H1 (cell line): ENCODE measurements around the gene CCDC127.

ENCODE experiments used
- CTCF ChIP-seq, 3 experiments: IDR thresholded peaks; 1 replicate in 2 of 3; 2 replicates in 1 of 3; pipeline versions ENCODE4 v1.5.1 to v1.6.1; 2011; ENCODE audit warnings: low read length in 3 of 3, mild to moderate bottlenecking in 3 of 3, inconsistent platforms in 2 of 3, low read depth in 1 of 3, moderate library complexity in 1 of 3; ENCODE audit not compliant: insufficient read depth in 1 of 3; ENCODE audit errors: control extremely low read depth in 1 of 3
- EGR1 ChIP-seq: IDR thresholded peaks from 2 replicates; pipeline ENCODE4 v1.6.1; 2011; ENCODE audit warnings: low read depth, low read length, borderline replicate concordance
- EP300 ChIP-seq, 2 experiments: IDR thresholded peaks; 1 replicate in 1 of 2; 2 replicates in 1 of 2; pipeline ENCODE4 v1.6.1; 2011 to 2012; ENCODE audit warnings: low read depth in 2 of 2, low read length in 2 of 2, mild to moderate bottlenecking in 2 of 2, borderline replicate concordance in 1 of 2, inconsistent platforms in 1 of 2, moderate library complexity in 1 of 2
- GTF2F1 ChIP-seq: IDR thresholded peaks from 2 replicates; pipeline ENCODE4 v1.6.1; 2012; ENCODE audit warnings: low read depth, low read length, improper control_type of control experiment, borderline replicate concordance

GRCh38 chr5:153256-153655 is 64.7 kb downstream of the CCDC127 start:
- TF ChIP-seq EGR1 (no peak), GTF2F1 (no peak), EP300 (IDR thresholded peaks at IDR 0.05; ENCODE audit: borderline replicate concordance in 1 of 2, low read depth in 2 of 2, low read length in 2 of 2) (no peak), CTCF (IDR thresholded peaks at IDR 0.05; ENCODE audit: control extremely low read depth in 1 of 3, insufficient read depth in 1 of 3, low read depth in 1 of 3, low read length in 3 of 3) (no peak)
